Upper lobe of right lung (tissue), 1 donor: Measurements from ENCODE around the gene TSN. TPM values are rescaled to one million over a fixed set of nuclear protein-coding genes. Genes with fewer than 3 reads are reported as not detected.

ENCODE experiments used
- ATAC-seq: fragments of 200-7000 bp; cut with Tn5 transposase; one replicate; pipeline ENCODE4 v1.9.1; 2020; ENCODE audit warnings: mild to moderate bottlenecking, moderate library complexity
- DNase-seq: peaks from one replicate; pipeline ENCODE4 v3.0.0-alpha.2; 2020
- H3K27ac ChIP-seq: fragments of 200-600 bp; one replicate; pipeline ENCODE4 v1.8.0; 2022
- H3K27me3 ChIP-seq: fragments of 200-600 bp; one replicate; pipeline ENCODE4 v1.8.0; 2022; ENCODE audit warnings: mild to moderate bottlenecking
- H3K36me3 ChIP-seq: fragments of 200-600 bp; one replicate; pipeline ENCODE4 v1.8.0; 2022
- H3K4me1 ChIP-seq: fragments of 200-600 bp; one replicate; pipeline ENCODE4 v1.8.0; 2022
- H3K4me3 ChIP-seq: fragments of 200-600 bp; one replicate; pipeline ENCODE4 v1.8.0; 2022; ENCODE audit warnings: mild to moderate bottlenecking
- H3K9me3 ChIP-seq: fragments of 200-600 bp; one replicate; pipeline ENCODE4 v1.8.0; 2022
- CTCF ChIP-seq: fragments of 200-600 bp; IDR thresholded peaks from one replicate; pipeline ENCODE4 v1.8.0; 2022; ENCODE audit warnings: antibody characterized with exemption
- intact Hi-C: fragments of 100-400 bp; cut with DNase I; formaldehyde crosslinking; loops from one replicate; pipeline ENCODE4 v1.11.0; 2022
- total RNA-seq: library from RNA; stranded (reverse); fragmentation: NEBNext Ultra II Directional; extraction: Animal tissue kit (Norgen Biotek cat#: 25700); gene quantifications from one replicate; pipeline ENCODE4 v1.2.1, GENCODE V29; 2021
- donor health status: DM: no; HTN: yes; CAD: no; lungs with severe emphysema.

TSN gene
- total RNA-seq, 1 donor from 2014 or later: 48.2 TPM

GRCh38 chr2:121748202-121748601 lies 7.2 kb upstream of the TSN start:
- no peak overlapping the region for H3K27ac ChIP-seq
- H3K9me3 ChIP-seq: no peaks in the 10 kb centered on the region
- intact Hi-C loops: no loop called here
- DNase-seq (no peak), ATAC-seq (no peak)
- no peaks in the 10 kb centered on the region for H3K27me3 ChIP-seq
- no peaks in the 10 kb centered on the region for H3K36me3 ChIP-seq
- no peak for TF ChIP-seq CTCF
- H3K4me1 ChIP-seq: no peaks in the 10 kb centered on the region
- H3K4me3 ChIP-seq: no peak overlapping the region

- intact Hi-C loops: no loop called here
- no peak for ATAC-seq
Measured at GRCh38 chr2:121754851-121755236, 607 bp upstream of the TSN start.

DNA sequence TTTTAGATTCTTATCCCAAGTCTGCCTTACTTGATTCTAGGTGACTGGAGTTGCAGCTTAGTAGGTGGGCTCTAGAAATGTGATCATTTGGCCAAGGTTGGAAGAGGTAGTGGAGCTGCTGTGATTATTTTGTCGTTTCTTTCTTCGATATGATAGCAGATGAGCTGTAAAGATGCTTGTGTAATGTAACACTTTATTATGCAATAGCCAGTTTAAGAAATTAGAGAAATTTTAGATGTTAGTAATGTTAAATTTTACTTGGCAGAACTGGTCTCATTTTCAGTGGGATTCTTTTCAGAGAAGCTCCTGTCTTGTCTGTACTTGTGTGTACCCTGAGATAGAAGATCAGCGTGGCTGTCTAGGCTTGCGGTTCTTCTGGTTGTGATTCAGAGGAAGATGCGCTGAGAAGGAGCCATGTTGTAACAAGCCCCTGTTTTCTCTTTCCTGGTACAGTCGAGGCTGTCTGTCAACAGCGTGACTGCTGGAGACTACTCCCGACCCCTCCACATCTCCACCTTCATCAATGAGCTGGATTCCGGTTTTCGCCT lies 9.3 kb downstream of the TSN start:
- no peaks in the 10 kb centered on the region for H3K9me3 ChIP-seq

More at GRCh38 chr2:121754851-121755236, 607 bp upstream of the TSN start:
- H3K4me3 ChIP-seq: peak overlapping the region; percentile 99
- TF ChIP-seq CTCF: no peak
- H3K27ac ChIP-seq: peak overlapping the region; percentile 63
- no peak for DNase-seq
- H3K9me3 ChIP-seq: no peaks in the 10 kb centered on the region
- no peaks in the 10 kb centered on the region for H3K27me3 ChIP-seq
- peaks cover 14% of the 10 kb centered on the region for H3K36me3 ChIP-seq
- peaks cover 23% of the 10 kb centered on the region for H3K4me1 ChIP-seq

DNA sequence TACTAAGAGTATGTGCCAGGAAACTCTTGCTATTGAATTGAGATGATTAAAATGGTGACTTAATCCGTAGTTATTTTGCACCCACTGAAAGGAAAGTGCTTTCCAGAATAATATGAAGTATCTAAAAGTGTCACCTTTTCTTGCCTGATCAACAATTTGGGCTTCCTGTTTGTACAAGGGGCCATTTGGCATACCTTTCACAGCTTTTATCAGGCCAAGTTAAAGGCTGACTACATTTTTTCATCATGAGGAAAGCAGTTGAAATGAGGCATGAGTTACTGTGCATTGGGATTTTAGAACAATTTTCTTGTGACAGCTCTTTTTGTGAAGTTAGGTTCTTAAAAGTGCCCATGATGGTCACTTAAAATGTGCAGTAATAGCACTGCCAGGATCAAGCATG lies 11.2 kb downstream of the TSN start:
- Histone ChIP-seq H3K36me3 (peaks cover 71% of the 10 kb centered on the region), H3K27ac (no peak overlapping the region), H3K27me3 (no peaks in the 10 kb centered on the region), H3K9me3 (no peaks in the 10 kb centered on the region), H3K4me3 (no peak overlapping the region), H3K4me1 (no peaks in the 10 kb centered on the region)
- no peak for TF ChIP-seq CTCF
- ATAC-seq (no peak), DNase-seq (no peak)
- intact Hi-C loops: no loop called here

More for the DNA sequence above, 9.3 kb downstream of the TSN start:
- Histone ChIP-seq H3K27me3 (no peaks in the 10 kb centered on the region), H3K36me3 (peaks cover 89% of the 10 kb centered on the region), H3K4me3 (no peak overlapping the region), H3K4me1 (no peaks in the 10 kb centered on the region), H3K27ac (no peak overlapping the region)
- intact Hi-C loops: no loop called here
- no peak for TF ChIP-seq CTCF
- DNase-seq (no peak), ATAC-seq (no peak)

DNA sequence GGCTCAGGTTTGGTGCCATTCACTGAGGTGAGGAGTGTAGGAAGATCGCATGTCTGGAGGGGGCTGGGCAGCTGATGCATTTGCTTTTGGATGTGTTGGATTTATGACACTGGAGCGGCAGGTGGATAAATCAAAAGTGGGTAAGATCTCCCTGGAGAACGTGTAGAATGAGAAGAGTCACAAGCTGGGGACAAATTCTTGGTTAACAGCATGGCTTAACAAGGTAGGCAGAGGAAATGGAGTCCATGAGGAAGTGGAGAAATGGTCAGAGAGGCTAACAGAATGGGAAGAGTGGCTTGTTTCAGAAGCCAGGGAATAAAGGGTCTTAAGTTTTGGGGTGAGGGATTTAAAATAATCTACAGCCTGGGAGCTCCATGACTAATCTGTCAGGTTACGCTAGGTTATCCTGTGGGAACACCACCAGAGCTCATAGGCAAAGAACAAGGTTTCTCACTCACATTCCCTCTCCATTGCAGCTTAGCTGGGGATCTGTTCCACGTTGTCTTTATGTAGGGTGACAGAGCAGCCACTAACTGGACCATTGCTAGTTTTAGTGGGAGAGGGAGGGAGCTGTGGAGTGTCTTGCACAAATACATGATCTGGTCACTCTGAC lies 12.8 kb downstream of the TSN start:
- no peak overlapping the region for H3K4me3 ChIP-seq
- DNase-seq (no peak), ATAC-seq (no peak)
- H3K9me3 ChIP-seq: no peaks in the 10 kb centered on the region
- intact Hi-C loops: no loop called here
- peaks cover 54% of the 10 kb centered on the region for H3K36me3 ChIP-seq
- no peaks in the 10 kb centered on the region for H3K27me3 ChIP-seq
- H3K27ac ChIP-seq: no peak overlapping the region
- H3K4me1 ChIP-seq: no peaks in the 10 kb centered on the region
- TF ChIP-seq CTCF: no peak
